CD8-positive, alpha-beta memory T cell (primary cell): ENCODE results near the gene POLD3. TPM values are rescaled to one million over a fixed set of nuclear protein-coding genes. Genes with fewer than 3 reads are reported as not detected.

Experiments used
- CTCF ChIA-PET: fragments of 350-600 bp; sonication (Branson Sonifier 250); formaldehyde crosslinking; loops from one replicate; lab custom pipeline; 2021; ENCODE audit warnings: antibody characterized with exemption; lab: Charles Lee
- POLR2A ChIA-PET: fragments of 350-600 bp; sonication (Branson Sonifier 250); formaldehyde crosslinking; loops from one replicate; lab custom pipeline; 2021; ENCODE audit warnings: antibody characterized with exemption; lab: Charles Lee
- DNase-seq, 5 donors: peaks; one replicate each; pipeline versions ENCODE4 v3.0.0 to v3.0.0-alpha.2; 2020 to 2022; ENCODE audit warnings: mixed read lengths in 1 of 5
- H3K27ac ChIP-seq: one replicate; pipeline ENCODE4 v1.7.0; 2013; ENCODE audit warnings: low read depth, mild to moderate bottlenecking, low read length, moderate library complexity
- H3K27me3 ChIP-seq: 2 replicates; pipeline ENCODE4 v1.7.0; 2013; ENCODE audit warnings: low read length, mild to moderate bottlenecking; ENCODE audit not compliant: insufficient read depth, poor library complexity, severe bottlenecking
- H3K36me3 ChIP-seq: 2 replicates; pipeline ENCODE4 v1.7.0; 2013; ENCODE audit warnings: mild to moderate bottlenecking, low read length, moderate library complexity; ENCODE audit not compliant: insufficient read depth
- H3K4me1 ChIP-seq: 2 replicates; pipeline ENCODE4 v1.7.0; 2013; ENCODE audit warnings: mild to moderate bottlenecking, low read length, moderate library complexity; ENCODE audit not compliant: insufficient read depth
- H3K4me3 ChIP-seq: 2 replicates; pipeline ENCODE4 v1.7.0; 2013; ENCODE audit warnings: mild to moderate bottlenecking, low read length
- H3K9me3 ChIP-seq: 2 replicates; pipeline ENCODE4 v1.7.0; 2013; ENCODE audit warnings: mild to moderate bottlenecking, low read length
- H3K27ac Mint-ChIP-seq, 8 donors: one replicate each; pipeline ENCODE4 v1.8.0; 2020 to 2021; ENCODE audit warnings: mixed read lengths in 8 of 8, mild to moderate bottlenecking in 6 of 8, inconsistent platforms in 3 of 8, moderate library complexity in 3 of 8
- H3K27me3 Mint-ChIP-seq, 2 donors: one replicate each; pipeline ENCODE4 v1.8.0; 2020 to 2021; ENCODE audit warnings: mixed read lengths in 2 of 2, mild to moderate bottlenecking in 1 of 2, moderate library complexity in 1 of 2
- H3K36me3 Mint-ChIP-seq, 3 donors: one replicate each; pipeline ENCODE4 v1.8.0; 2020 to 2021; ENCODE audit warnings: mixed read lengths in 3 of 3, inconsistent platforms in 1 of 3, mild to moderate bottlenecking in 1 of 3
- H3K4me1 Mint-ChIP-seq, 3 donors: one replicate each; pipeline ENCODE4 v1.8.0; 2020 to 2021; ENCODE audit warnings: mixed read lengths in 3 of 3, inconsistent platforms in 1 of 3, mild to moderate bottlenecking in 1 of 3
- H3K4me3 Mint-ChIP-seq, 7 donors: one replicate each; pipeline ENCODE4 v1.8.0; 2020 to 2021; ENCODE audit warnings: mixed read lengths in 7 of 7, mild to moderate bottlenecking in 6 of 7, moderate library complexity in 4 of 7, inconsistent platforms in 2 of 7
- H3K9me3 Mint-ChIP-seq, 5 donors: one replicate each; pipeline ENCODE4 v1.8.0; 2020 to 2022; ENCODE audit warnings: mixed read lengths in 5 of 5, mild to moderate bottlenecking in 3 of 5, moderate library complexity in 2 of 5, inconsistent platforms in 1 of 5
- polyA plus RNA-seq: library from polyadenylated mRNA; unstranded; fragments of 300-500 nt; fragmentation: Illumina TruSeq; gene quantifications from one replicate; pipeline ENCODE4 v1.2.3, GENCODE V29; 2021
- total RNA-seq, 2 experiments: library from RNA; stranded (reverse); gene quantifications; one replicate each; pipeline ENCODE4 v1.2.3, GENCODE V29; 2021

Gene POLD3
- total and polyA plus RNA-seq, 3 experiments from 2014 or later: 20.7 to 57.5 (median 53.8) TPM

- H3K27ac ChIP-seq: no peak overlapping the region
- no peak overlapping the region for H3K4me3 Mint-ChIP-seq
Observed at GRCh38 chr11:74612877-74613276, 20.5 kb downstream of the POLD3 start.

GRCh38 chr11:74615311-74615710 lies 22.9 kb downstream of the POLD3 start:
- Histone ChIP-seq H3K4me3 (no peak overlapping the region), H3K27ac (no peak overlapping the region), H3K36me3 (peaks cover 30% of the 10 kb centered on the region), H3K27me3 (no peaks in the 10 kb centered on the region), H3K4me1 (no peaks in the 10 kb centered on the region), H3K9me3 (no peaks in the 10 kb centered on the region)
- no peak overlapping the region for H3K4me3 Mint-ChIP-seq
- H3K27me3 Mint-ChIP-seq: no peaks in the 10 kb centered on the region
- H3K36me3 Mint-ChIP-seq: peaks cover 5 to 52% (median 18%) of the 10 kb centered on the region in 3 donors
- POLR2A ChIA-PET: no interaction called here
- no peaks in the 10 kb centered on the region for H3K9me3 Mint-ChIP-seq
- CTCF ChIA-PET: no interaction called here
- no peak for DNase-seq
- no peaks in the 10 kb centered on the region for H3K4me1 Mint-ChIP-seq
- H3K27ac Mint-ChIP-seq: no peak overlapping the region

More at GRCh38 chr11:74612877-74613276, 20.5 kb downstream of the POLD3 start:
- H3K27me3 ChIP-seq: no peaks in the 10 kb centered on the region
- peaks cover 5 to 42% (median 7%) of the 10 kb centered on the region in 3 donors for H3K36me3 Mint-ChIP-seq
- H3K4me3 ChIP-seq: no peak overlapping the region
- ChIA-PET CTCF (no interaction called here), POLR2A (no interaction called here)
- no peaks in the 10 kb centered on the region for H3K9me3 ChIP-seq
- peaks cover 0 to 8% (median 2%) of the 10 kb centered on the region in 3 donors for H3K4me1 Mint-ChIP-seq
- no peaks in the 10 kb centered on the region for H3K27me3 Mint-ChIP-seq
- H3K9me3 Mint-ChIP-seq: no peaks in the 10 kb centered on the region
- peaks cover 22% of the 10 kb centered on the region for H3K36me3 ChIP-seq
- no peak for DNase-seq
- H3K4me1 ChIP-seq: no peaks in the 10 kb centered on the region
- H3K27ac Mint-ChIP-seq: no peak overlapping the region

- Histone ChIP-seq H3K27me3 (no peaks in the 10 kb centered on the region), H3K36me3 (peaks cover 30% of the 10 kb centered on the region), H3K4me3 (no peak overlapping the region), H3K9me3 (no peaks in the 10 kb centered on the region), H3K27ac (no peak overlapping the region), H3K4me1 (no peaks in the 10 kb centered on the region)
- Mint-ChIP-seq H3K9me3 (no peaks in the 10 kb centered on the region), H3K27ac (no peak overlapping the region), H3K4me1 (no peaks in the 10 kb centered on the region), H3K4me3 (no peak overlapping the region), H3K27me3 (no peaks in the 10 kb centered on the region), H3K36me3 (peaks cover 9 to 58% (median 23%) of the 10 kb centered on the region in 3 donors)
- ChIA-PET CTCF (no interaction called here), POLR2A (no interaction called here)
- no peak for DNase-seq
Observed at GRCh38 chr11:74615988-74616387, 23.6 kb downstream of the POLD3 start.

GRCh38 chr11:74620531-74620930 lies 28.1 kb downstream of the POLD3 start:
- H3K4me3 ChIP-seq: no peak overlapping the region
- no peak for DNase-seq
- H3K36me3 ChIP-seq: peaks cover 8% of the 10 kb centered on the region
- H3K27me3 ChIP-seq: no peaks in the 10 kb centered on the region
- Mint-ChIP-seq H3K27ac (no peak overlapping the region), H3K9me3 (no peaks in the 10 kb centered on the region), H3K36me3 (peaks cover 10 to 71% (median 32%) of the 10 kb centered on the region in 3 donors), H3K27me3 (no peaks in the 10 kb centered on the region), H3K4me1 (no peaks in the 10 kb centered on the region), H3K4me3 (no peak overlapping the region)
- POLR2A ChIA-PET: no interaction called here
- CTCF ChIA-PET: no interaction called here
- H3K27ac ChIP-seq: no peak overlapping the region
- H3K4me1 ChIP-seq: no peaks in the 10 kb centered on the region
- no peaks in the 10 kb centered on the region for H3K9me3 ChIP-seq

GRCh38 chr11:74626130-74626529 lies 33.7 kb downstream of the POLD3 start:
- no peak overlapping the region for H3K27ac Mint-ChIP-seq
- POLR2A ChIA-PET: interaction anchor here (0.7 kb wide), 1 partner anchor 133 kb away, joined by 4 read pairs; no protein-coding TSS in a partner anchor

GRCh38 chr11:74626604-74627003 lies 34.2 kb downstream of the POLD3 start:
- Mint-ChIP-seq H3K27me3 (no peaks in the 10 kb centered on the region), H3K9me3 (no peaks in the 10 kb centered on the region), H3K36me3 (peaks cover 6 to 64% (median 27%) of the 10 kb centered on the region in 3 donors), H3K27ac (no peak overlapping the region), H3K4me3 (no peak overlapping the region), H3K4me1 (no peaks in the 10 kb centered on the region)
- no peak for DNase-seq
- Histone ChIP-seq H3K4me3 (no peak overlapping the region), H3K36me3 (no peaks in the 10 kb centered on the region), H3K4me1 (no peaks in the 10 kb centered on the region), H3K27ac (no peak overlapping the region), H3K27me3 (no peaks in the 10 kb centered on the region), H3K9me3 (no peaks in the 10 kb centered on the region)
- ChIA-PET POLR2A (no interaction called here), CTCF (no interaction called here)

More at GRCh38 chr11:74626130-74626529, 33.7 kb downstream of the POLD3 start:
- no peak for DNase-seq
- Histone ChIP-seq H3K9me3 (no peaks in the 10 kb centered on the region), H3K27ac (no peak overlapping the region), H3K27me3 (no peaks in the 10 kb centered on the region), H3K4me3 (no peak overlapping the region), H3K36me3 (no peaks in the 10 kb centered on the region), H3K4me1 (no peaks in the 10 kb centered on the region)
- CTCF ChIA-PET: no interaction called here
- H3K9me3 Mint-ChIP-seq: no peaks in the 10 kb centered on the region
- H3K36me3 Mint-ChIP-seq: peaks cover 6 to 66% (median 26%) of the 10 kb centered on the region in 3 donors
- no peak overlapping the region for H3K4me3 Mint-ChIP-seq
- no peaks in the 10 kb centered on the region for H3K27me3 Mint-ChIP-seq
- no peaks in the 10 kb centered on the region for H3K4me1 Mint-ChIP-seq

- peaks cover 6 to 67% (median 29%) of the 10 kb centered on the region in 3 donors for H3K36me3 Mint-ChIP-seq
- no peak for DNase-seq
- CTCF ChIA-PET: no interaction called here
Observed at GRCh38 chr11:74627381-74627780, 35.0 kb downstream of the POLD3 start.

GRCh38 chr11:74630043-74630442 lies 37.7 kb downstream of the POLD3 start:
- Mint-ChIP-seq H3K27ac (no peak overlapping the region), H3K36me3 (peaks cover 9 to 75% (median 38%) of the 10 kb centered on the region in 3 donors), H3K4me3 (no peak overlapping the region), H3K9me3 (no peaks in the 10 kb centered on the region), H3K4me1 (no peaks in the 10 kb centered on the region), H3K27me3 (no peaks in the 10 kb centered on the region)
- peaks cover 9% of the 10 kb centered on the region for H3K36me3 ChIP-seq
- no peak overlapping the region for H3K27ac ChIP-seq
- no peaks in the 10 kb centered on the region for H3K27me3 ChIP-seq
- H3K4me3 ChIP-seq: no peak overlapping the region
- no peaks in the 10 kb centered on the region for H3K9me3 ChIP-seq
- ChIA-PET POLR2A (interaction anchor here (0.6 kb wide), 1 partner anchor 45 kb away, joined by 5 read pairs; no protein-coding TSS in a partner anchor), CTCF (no interaction called here)
- DNase-seq: no peak
- no peaks in the 10 kb centered on the region for H3K4me1 ChIP-seq

More at GRCh38 chr11:74627381-74627780, 35.0 kb downstream of the POLD3 start:
- Mint-ChIP-seq H3K4me1 (no peaks in the 10 kb centered on the region), H3K9me3 (no peaks in the 10 kb centered on the region), H3K27me3 (no peaks in the 10 kb centered on the region), H3K27ac (no peak overlapping the region), H3K4me3 (no peak overlapping the region)
- H3K4me3 ChIP-seq: no peak overlapping the region
- POLR2A ChIA-PET: no interaction called here
- H3K9me3 ChIP-seq: no peaks in the 10 kb centered on the region
- H3K27me3 ChIP-seq: no peaks in the 10 kb centered on the region
- H3K36me3 ChIP-seq: no peaks in the 10 kb centered on the region
- no peaks in the 10 kb centered on the region for H3K4me1 ChIP-seq
- no peak overlapping the region for H3K27ac ChIP-seq
